Stimulated activated CD8-positive, alpha-beta memory T cell treated with anti-CD3 and anti-CD28 coated beads, Interleukin-2, amount 100 ng/mL, for 1 hour (primary cell): ENCODE results near the gene CPNE9.

ENCODE experiments used
- DNase-seq, 2 donors: peaks; one replicate each; pipeline ENCODE4 v3.0.0-alpha.2; 2020; ENCODE audit warnings: low read depth in 2 of 2

CPNE9 gene

DNA sequence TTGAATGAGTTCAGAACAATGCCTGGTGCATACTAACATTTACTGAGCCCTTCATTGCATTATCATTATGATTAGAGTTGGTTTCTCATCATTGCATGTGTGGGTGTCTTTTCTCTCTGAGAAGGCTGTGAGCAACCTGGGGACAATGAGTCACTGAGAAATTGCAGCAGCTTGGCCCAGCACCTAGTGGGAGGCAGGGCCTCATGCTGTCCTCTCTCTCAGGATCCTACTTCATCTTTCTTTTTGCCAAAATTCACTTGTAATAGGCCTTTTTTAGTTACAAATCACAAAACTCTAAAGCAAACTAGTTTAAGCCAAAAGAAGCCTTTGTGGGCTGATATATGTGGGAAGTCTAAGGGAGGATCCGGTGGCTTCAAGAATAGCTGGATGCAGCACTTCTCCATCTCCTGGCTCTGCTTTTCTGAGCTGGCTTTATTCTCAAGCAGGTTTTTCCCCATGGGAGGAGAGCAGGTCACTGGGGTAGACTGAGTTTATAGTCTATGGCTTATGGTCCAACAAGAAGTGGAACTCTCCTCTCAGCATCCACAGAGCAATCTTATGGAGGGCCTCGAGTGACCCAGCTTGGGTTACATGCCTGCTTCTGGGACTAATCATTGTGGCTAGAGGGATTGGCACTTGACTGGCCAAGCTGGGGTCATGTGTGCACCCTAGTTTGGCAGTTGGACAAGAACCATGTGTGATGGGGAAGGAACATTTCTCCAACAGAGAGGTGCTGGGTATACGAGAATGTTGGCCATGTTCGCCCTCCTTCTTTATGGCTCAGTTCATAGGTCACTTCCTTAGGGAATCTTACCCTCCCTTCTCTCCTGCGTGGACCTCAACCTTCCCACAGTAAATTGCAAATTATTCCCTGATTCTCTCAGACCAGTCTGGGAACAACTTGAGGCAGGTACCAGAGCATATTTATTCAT is 74.8 kb downstream of the CPNE9 start:
- DNase-seq, result no peak

DNA sequence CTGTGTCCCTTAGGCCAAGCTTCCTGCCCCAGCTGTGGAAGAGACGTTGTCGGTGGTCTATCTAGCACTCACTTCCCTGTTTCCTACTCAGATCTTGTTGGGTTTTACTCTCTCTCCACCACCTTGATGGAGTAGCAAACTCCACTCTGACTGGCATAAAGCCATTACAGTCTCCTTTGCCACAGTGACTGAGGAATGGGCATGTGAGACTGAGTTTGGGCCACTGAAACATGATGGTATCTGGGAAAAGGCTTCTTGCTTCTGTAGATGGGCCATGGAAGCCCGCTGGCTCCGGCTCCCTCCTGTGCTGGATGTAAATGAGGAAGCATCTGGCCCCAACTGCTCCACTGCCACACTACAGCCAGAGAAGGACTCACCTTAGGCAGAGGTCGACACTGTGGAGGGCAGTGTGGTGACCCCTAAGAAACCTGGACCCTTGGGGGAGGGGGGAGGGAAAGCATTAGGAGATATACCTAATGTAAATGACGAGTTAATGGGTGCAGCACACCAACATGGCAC is 75.5 kb downstream of the CPNE9 start:
- DNase-seq, result no peak
